HG02588 (cell line): Measurements from ENCODE around the gene CARM1.

Source experiments
- ATAC-seq: cut with Tn5 transposase; IDR thresholded peaks from one replicate; pipeline ENCODE4 v1.9.1; 2021; ENCODE audit warnings: mild to moderate bottlenecking, moderate library complexity; ENCODE audit not compliant: unreplicated experiment

The CARM1 gene

GRCh38 chr19:10899151-10899653 is 27.8 kb downstream of the CARM1 start:
- no peak for ATAC-seq

GRCh38 chr19:10907925-10908324 is 36.6 kb downstream of the CARM1 start:
- no peak for ATAC-seq

DNA sequence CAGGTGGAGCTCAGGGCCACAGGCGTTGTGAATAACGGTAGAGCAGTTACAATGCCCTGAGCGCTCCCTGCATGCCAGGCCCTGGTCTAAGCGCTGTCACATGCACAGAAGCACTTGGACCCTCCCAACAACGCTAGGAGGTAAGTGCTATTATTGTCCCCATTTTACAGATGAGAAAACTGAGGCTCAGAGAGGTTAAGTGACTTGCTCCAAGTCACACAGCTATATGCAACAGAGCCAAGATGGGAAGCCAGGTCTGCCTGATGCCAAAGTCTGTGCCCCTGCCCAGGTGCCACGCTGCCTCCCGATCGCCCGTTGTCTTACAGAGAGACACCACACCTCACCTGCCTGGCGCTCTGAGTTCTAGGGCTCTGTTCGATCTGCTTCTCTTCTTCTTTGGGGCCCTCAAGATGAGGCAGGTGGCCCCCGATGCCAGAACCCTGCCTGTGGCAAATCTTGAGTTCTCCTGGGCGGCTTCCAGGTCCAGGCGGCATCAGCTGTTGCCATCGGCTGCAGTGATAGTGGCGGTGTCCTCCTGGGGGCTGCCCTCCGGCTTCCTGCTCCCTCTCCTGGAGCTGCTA is 37.1 kb downstream of the CARM1 start:
- no peak for ATAC-seq

GRCh38 chr19:10911579-10912363 is 40.4 kb downstream of the CARM1 start:
- no peak for ATAC-seq

DNA sequence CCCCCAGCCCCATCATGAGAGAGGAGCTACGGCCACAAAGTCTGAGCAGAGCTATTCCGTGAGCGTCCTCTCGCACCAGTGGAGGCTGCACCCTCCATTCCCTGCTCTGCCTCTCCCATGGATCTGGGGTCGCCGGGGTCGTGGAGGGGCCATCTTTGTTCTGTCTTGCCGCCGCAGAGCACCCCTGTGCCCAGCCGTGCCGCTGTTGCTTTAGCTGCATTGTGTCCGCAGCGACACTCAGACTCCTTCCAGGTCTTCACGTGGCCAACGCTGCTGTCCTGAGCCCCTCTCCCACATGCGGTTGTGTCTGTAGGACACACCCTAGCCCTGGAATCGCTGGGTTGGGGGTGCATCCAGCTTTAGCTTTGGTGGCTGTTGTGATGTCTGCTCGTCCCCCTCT is 41.3 kb downstream of the CARM1 start:
- ATAC-seq: no peak

- ATAC-seq: no peak
Observed at GRCh38 chr19:10913716-10914340, 42.5 kb downstream of the CARM1 start.

DNA sequence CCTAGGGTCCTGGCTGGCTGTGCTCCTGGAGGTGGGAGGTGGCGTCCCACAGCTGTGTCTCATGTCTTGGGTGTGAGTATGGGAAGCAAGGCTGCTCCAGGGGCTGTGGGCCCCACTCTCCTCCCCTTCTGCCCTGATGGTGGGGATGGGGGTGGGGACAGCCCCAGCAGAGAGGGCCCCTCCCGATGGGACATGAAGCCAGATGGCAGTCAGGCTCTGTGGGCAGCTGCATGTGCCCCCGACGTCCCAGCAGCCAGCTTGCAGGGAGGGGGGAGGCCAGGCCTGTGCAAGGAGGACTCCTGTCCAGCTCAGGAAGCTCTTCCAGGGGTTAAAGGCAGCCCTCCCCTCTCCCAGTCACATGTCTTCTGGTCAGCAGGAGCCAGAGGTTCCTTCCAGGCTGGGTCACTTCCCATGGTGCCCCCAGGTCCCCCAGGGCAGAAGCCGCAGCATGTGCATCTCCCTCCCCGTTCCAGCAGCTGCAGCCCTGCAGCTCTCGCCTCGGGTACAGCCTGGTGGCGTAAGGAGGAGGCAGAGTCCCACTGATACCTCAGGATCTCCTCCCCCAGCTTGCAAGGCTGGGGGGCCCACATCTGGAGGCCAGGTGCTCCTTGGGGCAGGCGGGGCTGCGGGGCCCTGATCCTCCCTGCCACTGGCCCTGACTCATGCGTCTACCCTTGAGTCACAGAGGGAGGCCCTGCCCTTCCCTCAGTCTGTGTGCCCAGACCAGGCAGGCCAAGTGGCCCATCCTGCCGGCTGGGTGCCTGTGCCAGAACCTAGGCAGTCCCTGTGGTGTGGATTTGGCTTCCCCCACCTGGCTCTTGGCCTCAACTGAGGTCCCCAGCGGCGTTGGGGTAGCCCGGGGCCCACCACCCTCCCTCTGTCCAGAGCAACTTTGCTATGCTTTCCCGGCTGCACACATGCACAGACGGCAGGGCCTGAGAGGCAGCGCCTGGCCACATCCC is 44.1 kb downstream of the CARM1 start:
- no peak for ATAC-seq

DNA sequence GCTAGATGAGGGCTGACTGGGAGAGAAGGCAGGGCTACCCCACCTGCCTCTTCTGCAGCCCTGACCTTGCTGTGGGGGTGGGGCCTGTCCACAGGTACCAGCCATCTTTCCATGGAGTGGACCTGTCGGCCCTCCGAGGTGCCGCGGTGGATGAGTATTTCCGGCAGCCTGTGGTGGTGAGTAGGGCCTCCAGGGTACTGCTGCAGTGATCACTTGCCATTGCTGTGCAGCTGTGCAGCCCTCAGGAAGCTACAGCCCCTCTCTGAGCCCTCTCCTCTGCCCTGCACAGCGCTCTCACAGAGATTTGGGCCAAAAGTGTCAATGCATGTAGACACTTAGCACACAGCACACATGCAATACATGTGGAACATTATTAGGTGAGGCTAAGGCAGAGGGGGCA is 45.2 kb downstream of the CARM1 start:
- ATAC-seq: no peak

DNA sequence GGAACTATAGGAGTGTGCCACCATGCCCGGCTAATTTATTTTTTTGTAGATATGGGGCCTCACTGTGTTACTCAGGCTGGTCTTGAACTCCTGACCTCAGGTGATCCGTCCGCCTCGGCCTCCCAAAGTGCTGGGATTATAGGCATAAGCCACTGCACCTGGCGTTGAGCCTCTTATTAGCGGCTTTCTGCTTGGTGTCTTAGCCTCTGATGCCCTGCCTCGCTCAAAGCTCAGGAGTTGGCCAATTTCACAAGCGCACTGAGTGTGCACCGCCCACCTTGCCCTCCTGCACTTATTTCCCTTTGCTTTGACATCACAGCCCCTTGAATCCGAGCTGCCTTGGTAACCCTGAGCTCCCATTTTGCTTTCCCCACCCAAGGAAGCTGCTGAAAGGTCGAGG is 47.0 kb downstream of the CARM1 start:
- no peak for ATAC-seq

- no peak for ATAC-seq
Observed at GRCh38 chr19:10919352-10920287, 48.3 kb downstream of the CARM1 start.

DNA sequence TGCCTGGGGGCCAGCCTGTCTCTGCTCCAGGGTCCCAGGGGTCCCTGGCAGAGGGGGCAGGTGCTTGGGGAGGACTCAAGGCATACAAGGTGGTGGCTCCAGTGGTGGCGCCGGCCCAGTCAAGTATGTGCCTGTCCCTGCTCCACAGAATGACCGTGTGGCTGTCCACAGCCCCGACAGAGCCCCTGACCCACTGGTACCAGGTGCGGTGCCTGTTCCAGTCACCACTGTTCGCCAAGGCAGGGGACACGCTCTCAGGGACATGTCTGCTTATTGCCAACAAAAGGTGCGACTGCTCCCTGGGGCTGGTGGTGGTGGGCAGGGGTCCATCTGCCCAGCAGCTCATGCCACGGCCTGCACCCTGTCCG is 48.9 kb downstream of the CARM1 start:
- no peak for ATAC-seq

- ATAC-seq: no peak
Observed at GRCh38 chr19:10920781-10921180, 49.4 kb downstream of the CARM1 start.

GRCh38 chr19:10921199-10921909 is 50.0 kb downstream of the CARM1 start:
- no peak for ATAC-seq

DNA sequence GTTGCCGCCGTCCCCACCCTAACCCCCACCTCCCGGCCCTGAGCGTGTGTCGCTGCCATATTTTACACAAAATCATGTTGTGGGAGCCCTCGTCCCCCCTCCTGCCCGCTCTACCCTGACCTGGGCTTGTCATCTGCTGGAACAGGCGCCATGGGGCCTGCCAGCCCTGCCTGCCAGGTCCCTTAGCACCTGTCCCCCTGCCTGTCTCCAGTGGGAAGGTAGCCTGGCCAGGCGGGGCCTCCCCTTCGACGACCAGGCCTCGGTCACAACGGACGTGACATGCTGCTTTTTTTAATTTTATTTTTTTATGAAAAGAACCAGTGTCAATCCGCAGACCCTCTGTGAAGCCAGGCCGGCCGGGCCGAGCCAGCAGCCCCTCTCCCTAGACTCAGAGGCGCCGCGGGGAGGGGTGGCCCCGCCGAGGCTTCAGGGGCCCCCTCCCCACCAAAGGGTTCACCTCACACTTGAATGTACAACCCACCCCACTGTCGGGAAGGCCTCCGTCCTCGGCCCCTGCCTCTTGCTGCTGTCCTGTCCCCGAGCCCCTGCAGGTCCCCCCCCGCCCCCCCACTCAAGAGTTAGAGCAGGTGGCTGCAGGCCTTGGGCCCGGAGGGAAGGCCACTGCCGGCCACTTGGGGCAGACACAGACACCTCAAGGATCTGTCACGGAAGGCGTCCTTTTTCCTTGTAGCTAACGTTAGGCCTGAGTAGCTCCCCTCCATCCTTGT is 50.7 kb downstream of the CARM1 start:
- ATAC-seq: no peak

DNA sequence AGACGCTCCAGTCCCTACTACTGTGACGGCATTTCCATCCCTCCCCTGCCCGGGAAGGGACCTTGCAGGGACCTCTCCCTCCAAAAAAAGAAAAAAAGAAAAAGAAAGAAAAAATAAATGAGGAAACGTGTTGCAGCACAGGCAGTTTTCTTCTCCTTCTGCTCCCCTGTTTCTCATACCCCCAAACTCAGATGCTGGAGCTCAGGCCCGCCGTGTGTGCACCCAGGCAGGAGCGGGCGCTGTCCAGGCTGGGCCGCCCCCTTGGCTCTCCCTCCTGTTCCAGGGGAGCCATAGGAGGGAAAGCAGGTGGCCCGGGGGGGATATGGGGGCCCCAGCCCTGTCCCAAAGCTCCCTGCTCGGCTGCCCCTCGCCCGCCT is 51.3 kb downstream of the CARM1 start:
- no peak for ATAC-seq

DNA sequence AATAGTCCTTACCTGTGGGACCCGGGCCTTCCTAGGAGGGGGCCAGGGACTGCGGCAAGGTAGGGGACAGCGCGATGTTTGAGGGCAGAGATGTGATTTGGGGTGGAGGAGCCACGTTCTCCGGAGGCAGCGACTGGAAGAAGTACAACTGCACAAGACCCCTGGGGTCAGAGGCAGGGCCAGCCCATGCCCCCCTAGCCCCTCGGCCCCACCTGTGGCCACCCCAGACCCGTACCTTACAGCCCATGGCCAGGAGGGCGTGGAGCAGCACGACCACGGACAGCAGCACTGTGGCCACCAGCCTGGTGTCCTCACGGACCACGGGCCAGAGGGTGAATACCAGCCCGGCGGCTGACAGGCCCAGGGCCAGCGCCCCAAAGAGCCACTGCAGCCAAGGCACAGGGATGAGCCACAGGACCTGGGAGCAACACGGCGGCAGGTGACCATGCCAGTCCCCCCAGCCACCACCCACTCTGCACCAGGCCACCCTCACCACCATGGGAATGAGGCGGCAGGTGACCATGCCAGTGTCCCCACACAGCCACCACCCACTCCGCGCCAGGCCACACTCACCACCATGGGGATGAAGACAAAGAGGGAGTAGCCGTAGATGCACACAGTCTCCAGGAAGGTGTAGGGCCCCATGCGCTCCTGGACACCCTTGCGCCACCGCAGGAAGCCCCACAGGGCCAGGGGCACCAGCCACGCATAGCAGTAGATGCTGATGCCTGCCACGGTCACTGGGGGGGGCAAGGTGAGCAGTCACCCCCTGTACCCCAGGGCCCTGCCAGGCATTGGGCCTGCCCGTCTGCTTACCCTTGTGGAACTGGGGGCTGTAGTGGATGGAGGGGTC is 52.1 kb downstream of the CARM1 start:
- ATAC-seq: no peak

DNA sequence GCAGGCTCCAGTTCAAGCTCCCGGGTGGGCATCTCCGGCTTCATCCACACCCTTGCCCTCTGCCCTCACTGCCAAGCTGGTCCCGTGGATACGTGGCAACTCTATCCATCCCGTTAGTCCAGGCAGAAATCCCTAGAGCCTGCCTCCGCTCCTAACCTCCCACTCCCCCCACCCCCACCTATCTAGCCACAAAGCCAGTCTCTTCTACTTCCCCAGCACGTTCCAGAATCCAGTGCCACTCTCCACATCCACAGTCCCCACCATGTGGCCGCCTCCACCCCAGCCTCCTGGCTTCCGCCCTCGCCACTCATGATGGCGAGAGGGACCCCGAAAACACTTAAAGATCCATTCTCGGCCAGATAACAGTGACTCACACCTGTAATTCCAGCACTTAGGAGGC is 53.2 kb downstream of the CARM1 start:
- no peak for ATAC-seq
